Nasal cavity respiratory epithelium epithelial cell of viscerocranial mucosa (primary cell): Measurements from ENCODE around the gene HAUS2. TPM values are rescaled to one million over a fixed set of nuclear protein-coding genes. Genes with fewer than 3 reads are reported as not detected.

Source experiments
- total RNA-seq: library from RNA; depleted of rRNA; stranded (reverse); fragments of >200 nt; gene quantifications from 2 replicates; pipeline ENCODE4 v1.2.3, GENCODE V29; 2014

Gene HAUS2
- total RNA-seq: 22.9 and 28.0 TPM in 2 replicates

GRCh38 chr15:42548249-42549031 lies at the start of gene HAUS2, which contains the start of gene LRRC57:
Gene HAUS2, plus strand, starts transcription at chr15:42548838. Its CDS starts 35 bp downstream, at chr15:42548873.
Gene LRRC57, minus strand, starts transcription at chr15:42548793. Its CDS starts 359 bp downstream, at chr15:42548434.

GRCh38 chr15:42575188-42576039 lies 26.8 kb downstream of the HAUS2 start, which contains the start of gene STARD9:
Gene STARD9, plus strand, starts transcription at chr15:42575606. Its CDS starts 110 bp downstream, at chr15:42575716.

Other genes with a start within 250 kb of the HAUS2 start
- gene CAPN3, start 189.3 kb upstream of the HAUS2 start, total RNA-seq: 0.68 and 4.6 TPM in 2 replicates
- gene ZNF106, start 57.7 kb upstream of the HAUS2 start, total RNA-seq: 47.8 and 53.2 TPM in 2 replicates
- 46.8 and 62.5 TPM in 2 replicates for gene SNAP23, start 53.2 kb upstream of the HAUS2 start, total RNA-seq
- 25.6 and 30.2 TPM in 2 replicates for gene LRRC57, start within 50 bp of the HAUS2 start, total RNA-seq
- gene STARD9, start 26.8 kb downstream of the HAUS2 start, total RNA-seq: 0.34 and 1.9 TPM in 2 replicates
- gene CDAN1, start 188.3 kb downstream of the HAUS2 start, total RNA-seq: 9.2 and 9.8 TPM in 2 replicates